Retina (tissue), 1 donor: ENCODE measurements around the gene PCDHGA8.
"Not testable (repeated sequence)": the region's sequence is repeated elsewhere in the genome, so short reads cannot be mapped to it uniquely, and the experiment has no call there.

Experiments used
- DNase-seq: peaks from one replicate; pipeline ENCODE4 v3.0.0-alpha.2; 2016

PCDHGA8 gene

GRCh38 chr5:141371572-141372475, 20.6 kb upstream of the PCDHGA8 start:
- DNase-seq = no peak

GRCh38 chr5:141373673-141374317, 18.6 kb upstream of the PCDHGA8 start, which contains the start of gene PCDHGA6:
Gene PCDHGA6, plus strand, starts transcription at chr5:141373891. Its CDS starts 193 bp downstream, at chr5:141374084.
- peak; percentile 36 for DNase-seq

GRCh38 chr5:141374627-141375026, 17.8 kb upstream of the PCDHGA8 start:
- no peak for DNase-seq

- DNase-seq = not testable (repeated sequence)
Measured at GRCh38 chr5:141375444-141376155, 16.8 kb upstream of the PCDHGA8 start.

GRCh38 chr5:141382469-141383294, 9.8 kb upstream of the PCDHGA8 start, which contains the start of gene PCDHGA7:
Gene PCDHGA7, plus strand, starts transcription at chr5:141382742. Its CDS starts 158 bp downstream, at chr5:141382900.
- DNase-seq = no peak

GRCh38 chr5:141383345-141383744, 9.1 kb upstream of the PCDHGA8 start:
- DNase-seq = no peak

- DNase-seq = no peak
Measured at GRCh38 chr5:141384471-141385267, 7.8 kb upstream of the PCDHGA8 start.

- peak; percentile 22 for DNase-seq
Measured at GRCh38 chr5:141387557-141388311, 4.7 kb upstream of the PCDHGA8 start, which contains the start of gene PCDHGB4. Gene PCDHGB4, plus strand, starts transcription at chr5:141387698. Its CDS starts 187 bp downstream, at chr5:141387885.

GRCh38 chr5:141388661-141389060, 3.8 kb upstream of the PCDHGA8 start:
- DNase-seq = no peak

GRCh38 chr5:141389153-141390042, 3.0 kb upstream of the PCDHGA8 start:
- no peak for DNase-seq

GRCh38 chr5:141393267-141393666, 834 bp downstream of the PCDHGA8 start:
- no peak for DNase-seq

- DNase-seq = not testable (repeated sequence)
Measured at GRCh38 chr5:141394401-141395187, 2.2 kb downstream of the PCDHGA8 start.

- DNase-seq = not testable (repeated sequence)
Measured at GRCh38 chr5:141397756-141398551, 5.5 kb downstream of the PCDHGA8 start, which contains the start of gene PCDHGB5. Gene PCDHGB5, plus strand, starts transcription at chr5:141397947. Its CDS starts 181 bp downstream, at chr5:141398128.

GRCh38 chr5:141398608-141399007, 6.2 kb downstream of the PCDHGA8 start:
- no peak for DNase-seq

GRCh38 chr5:141399555-141400258, 7.3 kb downstream of the PCDHGA8 start:
- no peak for DNase-seq

GRCh38 chr5:141402553-141403243, 10.3 kb downstream of the PCDHGA8 start, which contains the start of gene PCDHGA9:
Gene PCDHGA9, plus strand, starts transcription at chr5:141402778. Its CDS starts 175 bp downstream, at chr5:141402953.
- no peak for DNase-seq
